Tibial nerve (tissue), 4 donors: Measurements from ENCODE around the gene RPTOR. TPM values are rescaled to one million over a fixed set of nuclear protein-coding genes. Genes with fewer than 3 reads are reported as not detected.

Experiments
- DNase-seq, 2 donors: peaks; one replicate each; pipeline ENCODE4 v3.0.0-alpha.2; 2019; ENCODE audit warnings: low spot score in 2 of 2
- H3K27ac ChIP-seq, 4 donors: fragments of 200-600 bp; sonication (generic) in 3 of 4; one replicate each; pipeline ENCODE4 v1.5.1; 2017 to 2019; ENCODE audit warnings: mild to moderate bottlenecking in 1 of 4
- H3K27me3 ChIP-seq, 2 donors: fragments of 200-600 bp; sonication (generic) in 1 of 2; one replicate each; pipeline versions ENCODE4 v1.5.1 to v1.6.0; 2017 to 2019
- H3K36me3 ChIP-seq, 3 donors: fragments of 200-600 bp; sonication (generic); one replicate each; pipeline ENCODE4 v1.5.1; 2018 to 2019
- H3K4me1 ChIP-seq, 4 donors: fragments of 200-600 bp; sonication (generic) in 3 of 4; one replicate each; pipeline ENCODE4 v1.5.1; 2017 to 2019
- H3K4me3 ChIP-seq, 4 donors: fragments of 200-600 bp; sonication (generic) in 3 of 4; one replicate each; pipeline ENCODE4 v1.5.1; 2017 to 2019; ENCODE audit warnings: mild to moderate bottlenecking in 1 of 4, moderate library complexity in 1 of 4
- H3K9me3 ChIP-seq, 4 donors: fragments of 200-600 bp; sonication (generic) in 3 of 4; one replicate each; pipeline ENCODE4 v1.5.1; 2017 to 2019
- EP300 ChIP-seq, 2 donors: sonication (generic); formaldehyde crosslinking; IDR thresholded peaks; one replicate each; pipeline ENCODE4 v1.6.1; 2017; ENCODE audit warnings: antibody characterized with exemption in 2 of 2, mild to moderate bottlenecking in 1 of 2
- POLR2A ChIP-seq, 2 donors: fragments of 450-650 bp; IDR thresholded peaks; one replicate each; pipeline ENCODE4 v1.6.1; 2017; ENCODE audit warnings: antibody characterized with exemption in 2 of 2, mild to moderate bottlenecking in 2 of 2, moderate library complexity in 2 of 2
- WGBS, 2 donors: methylation state at CpG; one replicate each; pipeline ENCODE4 v1.1.5; 2018; 5-methylcytosine and 5-hydroxymethylcytosine counted together
- total RNA-seq, 4 donors: library from RNA; depleted of rRNA; stranded (reverse); fragments of >200 nt; gene quantifications; one replicate each; pipeline ENCODE4 v1.1.0, GENCODE V29; 2016
- TF ChIP-seq, protein P1 (sequence below), 5 experiments: fragments of 200-600 bp in 3 of 5; fragments of 450-650 bp in 2 of 5; sonication (generic) in 3 of 5; IDR thresholded peaks; one replicate each; pipeline ENCODE4 v1.5.1; 2016 to 2019; ENCODE audit warnings: antibody characterized with exemption in 5 of 5, mild to moderate bottlenecking in 3 of 5, moderate library complexity in 2 of 5

The RPTOR gene
- total RNA-seq, 4 donors from 2014 or later: 34.7 to 56.4 (median 40.1) TPM

GRCh38 chr17:80663781-80664206, 119.2 kb downstream of the RPTOR start:
- WGBS, 2 donors: 63 to 76% methylated on average over 11 of the region's 11 CpGs
- no peaks in the 10 kb centered on the region for H3K27me3 ChIP-seq
- H3K4me1 ChIP-seq: peaks cover 0 to 20% (median 8%) of the 10 kb centered on the region in 4 donors
- no peak overlapping the region for H3K27ac ChIP-seq
- TF ChIP-seq EP300 (IDR thresholded peaks at IDR 0.05): no peak
- TF ChIP-seq POLR2A (IDR thresholded peaks at IDR 0.05): no peak
- TF ChIP-seq, protein P1, sequence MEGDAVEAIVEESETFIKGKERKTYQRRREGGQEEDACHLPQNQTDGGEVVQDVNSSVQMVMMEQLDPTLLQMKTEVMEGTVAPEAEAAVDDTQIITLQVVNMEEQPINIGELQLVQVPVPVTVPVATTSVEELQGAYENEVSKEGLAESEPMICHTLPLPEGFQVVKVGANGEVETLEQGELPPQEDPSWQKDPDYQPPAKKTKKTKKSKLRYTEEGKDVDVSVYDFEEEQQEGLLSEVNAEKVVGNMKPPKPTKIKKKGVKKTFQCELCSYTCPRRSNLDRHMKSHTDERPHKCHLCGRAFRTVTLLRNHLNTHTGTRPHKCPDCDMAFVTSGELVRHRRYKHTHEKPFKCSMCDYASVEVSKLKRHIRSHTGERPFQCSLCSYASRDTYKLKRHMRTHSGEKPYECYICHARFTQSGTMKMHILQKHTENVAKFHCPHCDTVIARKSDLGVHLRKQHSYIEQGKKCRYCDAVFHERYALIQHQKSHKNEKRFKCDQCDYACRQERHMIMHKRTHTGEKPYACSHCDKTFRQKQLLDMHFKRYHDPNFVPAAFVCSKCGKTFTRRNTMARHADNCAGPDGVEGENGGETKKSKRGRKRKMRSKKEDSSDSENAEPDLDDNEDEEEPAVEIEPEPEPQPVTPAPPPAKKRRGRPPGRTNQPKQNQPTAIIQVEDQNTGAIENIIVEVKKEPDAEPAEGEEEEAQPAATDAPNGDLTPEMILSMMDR (IDR thresholded peaks at IDR 0.05): no peak
- no peaks in the 10 kb centered on the region for H3K36me3 ChIP-seq
- no peak overlapping the region for H3K4me3 ChIP-seq
- DNase-seq: no peak
- H3K9me3 ChIP-seq: no peaks in the 10 kb centered on the region

DNA sequence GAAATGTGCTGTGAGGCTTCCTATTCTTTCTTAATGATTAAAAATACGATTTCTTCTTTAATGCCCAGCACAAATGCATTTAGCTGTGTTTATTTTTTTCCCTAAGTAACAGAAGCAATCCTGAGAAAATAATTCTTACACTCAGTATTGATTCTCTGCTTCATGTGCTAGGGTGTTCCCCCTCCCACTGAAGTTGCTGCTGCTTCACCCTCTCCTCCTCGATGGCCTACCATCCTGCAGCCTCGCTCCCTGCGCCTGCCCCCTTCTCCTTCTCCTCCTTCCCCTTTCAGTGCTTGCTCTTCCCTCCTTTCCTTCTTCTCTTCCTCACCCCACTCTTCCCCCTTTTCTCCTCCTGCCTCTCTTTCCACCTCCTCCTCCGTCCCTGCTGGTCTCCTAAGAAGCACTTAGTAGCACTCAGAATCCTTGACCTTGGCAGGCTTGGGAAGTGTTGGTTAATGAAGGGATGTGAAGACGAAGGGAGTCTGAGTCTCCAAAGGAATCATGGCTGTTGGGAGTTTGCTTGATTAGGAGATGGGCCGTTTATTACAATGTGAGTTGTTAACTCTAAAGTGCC, 119.7 kb downstream of the RPTOR start:
- Histone ChIP-seq H3K27ac (no peak overlapping the region), H3K27me3 (no peaks in the 10 kb centered on the region), H3K4me3 (no peak overlapping the region), H3K4me1 (peaks cover 0 to 20% (median 8%) of the 10 kb centered on the region in 4 donors), H3K9me3 (no peaks in the 10 kb centered on the region), H3K36me3 (no peaks in the 10 kb centered on the region)
- TF ChIP-seq POLR2A (IDR thresholded peaks at IDR 0.05): no peak
- no peak for TF ChIP-seq EP300 (IDR thresholded peaks at IDR 0.05)
- TF ChIP-seq, protein P1 (IDR thresholded peaks at IDR 0.05): no peak
- no peak for DNase-seq
- WGBS, 2 donors: 37 to 38% methylated on average over 7 of the region's 7 CpGs

DNA sequence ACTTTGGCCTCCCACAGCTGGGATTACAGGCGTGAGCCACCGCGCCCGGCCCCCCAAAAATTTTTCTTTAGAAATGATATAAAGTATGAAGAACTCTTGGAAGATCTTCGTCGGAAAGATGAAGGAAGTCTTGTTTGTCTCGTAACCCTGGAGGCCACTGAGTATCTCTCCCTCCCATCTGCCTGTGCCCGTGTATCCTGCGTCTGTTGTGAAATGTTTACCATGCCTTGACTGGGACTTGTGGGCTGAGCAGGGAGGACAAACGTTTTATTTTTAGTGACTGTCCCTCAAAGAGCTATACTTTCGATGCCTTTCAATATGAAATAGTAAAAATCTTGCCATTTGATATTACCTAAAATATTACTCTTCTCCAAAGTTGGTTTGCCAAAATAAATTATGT, 121.2 kb downstream of the RPTOR start:
- H3K9me3 ChIP-seq: no peaks in the 10 kb centered on the region
- H3K4me3 ChIP-seq: no peak overlapping the region
- no peak for DNase-seq
- WGBS, 2 donors: 75 to 85% methylated on average over 11 of the region's 11 CpGs
- no peaks in the 10 kb centered on the region for H3K36me3 ChIP-seq
- TF ChIP-seq, protein P1 (IDR thresholded peaks at IDR 0.05): no peak
- TF ChIP-seq EP300 (IDR thresholded peaks at IDR 0.05) (no peak), POLR2A (IDR thresholded peaks at IDR 0.05) (no peak)
- H3K4me1 ChIP-seq: peaks cover 0 to 20% (median 8%) of the 10 kb centered on the region in 4 donors
- no peak overlapping the region for H3K27ac ChIP-seq
- H3K27me3 ChIP-seq: no peaks in the 10 kb centered on the region

- no peak for DNase-seq
- Histone ChIP-seq H3K4me1 (peaks cover 0 to 20% (median 8%) of the 10 kb centered on the region in 4 donors), H3K36me3 (no peaks in the 10 kb centered on the region), H3K27ac (no peak overlapping the region), H3K27me3 (no peaks in the 10 kb centered on the region), H3K4me3 (no peak overlapping the region), H3K9me3 (no peaks in the 10 kb centered on the region)
- no peak for TF ChIP-seq EP300 (IDR thresholded peaks at IDR 0.05)
- WGBS, 2 donors: 94% methylated on average over 12 of the region's 12 CpGs
These were observed 122.2 kb downstream of the RPTOR start for GRCh38 chr17:80666867-80667266.

GRCh38 chr17:80667462-80668277, 123.0 kb downstream of the RPTOR start:
- H3K4me3 ChIP-seq: no peak overlapping the region
- H3K27ac ChIP-seq: no peak overlapping the region
- no peaks in the 10 kb centered on the region for H3K36me3 ChIP-seq
- H3K9me3 ChIP-seq: no peaks in the 10 kb centered on the region
- H3K27me3 ChIP-seq: no peaks in the 10 kb centered on the region
- 83 to 87% methylated on average over 12 of the region's 12 CpGs for WGBS, 2 donors
- H3K4me1 ChIP-seq: peaks cover 0 to 20% (median 8%) of the 10 kb centered on the region in 4 donors
- DNase-seq: no peak
- no peak for TF ChIP-seq EP300 (IDR thresholded peaks at IDR 0.05)
- TF ChIP-seq POLR2A (IDR thresholded peaks at IDR 0.05): no peak
- TF ChIP-seq, protein P1 (IDR thresholded peaks at IDR 0.05): no peak
